GM23338 (cell line): ENCODE measurements around the gene COMMD8. TPM values are rescaled to one million over a fixed set of nuclear protein-coding genes. Genes with fewer than 3 reads are reported as not detected.
"Not testable (repeated sequence)": the region's sequence is repeated elsewhere in the genome, so short reads cannot be mapped to it uniquely, and the experiment has no call there.

Source experiments
- ATAC-seq: fragments of 200-7000 bp; cut with Tn5 transposase; 3 replicates; pipeline ENCODE4 v1.9.1; 2020
- DNase-seq: peaks from one replicate; pipeline ENCODE4 v3.0.0-alpha.2; 2015; ENCODE audit warnings: low spot score
- H2AFZ ChIP-seq: fragments of 200-600 bp; sonication (generic); 2 replicates; pipeline ENCODE4 v1.8.0; 2016; ENCODE audit warnings: antibody characterized with exemption, mild to moderate bottlenecking, moderate library complexity
- H3F3A ChIP-seq: fragments of 200-600 bp; sonication (generic); replicated peaks from 2 replicates; pipeline ENCODE4 v1.8.0; 2017; ENCODE audit warnings: antibody characterized with exemption, mixed run types, low read depth
- H3K27ac ChIP-seq: fragments of 200-600 bp; sonication (generic); 2 replicates; pipeline ENCODE4 v1.6.1; 2016; ENCODE audit warnings: low read depth
- H3K27me3 ChIP-seq: fragments of 200-600 bp; sonication (generic); 2 replicates; pipeline ENCODE4 v1.8.0; 2016; ENCODE audit warnings: mild to moderate bottlenecking, mixed run types, moderate library complexity; ENCODE audit not compliant: insufficient read depth
- H3K36me3 ChIP-seq: fragments of 200-600 bp; sonication (generic); 2 replicates; pipeline ENCODE4 v1.8.0; 2016; ENCODE audit warnings: mild to moderate bottlenecking; ENCODE audit not compliant: insufficient read depth
- H3K4me1 ChIP-seq: fragments of 200-600 bp; sonication (generic); 2 replicates; pipeline ENCODE4 v1.8.0; 2016; ENCODE audit warnings: mild to moderate bottlenecking, moderate library complexity; ENCODE audit not compliant: insufficient read depth
- H3K4me2 ChIP-seq: fragments of 200-600 bp; sonication (generic); 2 replicates; pipeline ENCODE4 v1.7.1; 2017; ENCODE audit warnings: mixed run types
- H3K4me3 ChIP-seq: fragments of 200-600 bp; sonication (generic); 2 replicates; pipeline ENCODE4 v1.6.1; 2016; ENCODE audit warnings: mixed run types
- H3K79me2 ChIP-seq: fragments of 200-600 bp; sonication (generic); replicated peaks from 2 replicates; pipeline ENCODE4 v1.8.0; 2017; ENCODE audit warnings: mild to moderate bottlenecking; ENCODE audit not compliant: insufficient read depth
- H3K9me2 ChIP-seq: fragments of 200-600 bp; sonication (generic); 2 replicates; pipeline ENCODE4 v1.8.0; 2017; ENCODE audit not compliant: insufficient read depth
- H4K20me1 ChIP-seq: fragments of 200-600 bp; sonication (generic); replicated peaks from 2 replicates; pipeline ENCODE4 v1.8.0; 2017; ENCODE audit warnings: mild to moderate bottlenecking; ENCODE audit not compliant: insufficient read depth
- H3K27ac Mint-ChIP-seq: 2 replicates; pipeline ENCODE4 v1.8.0; 2020; ENCODE audit warnings: inconsistent platforms, mild to moderate bottlenecking, moderate library complexity, mixed read lengths
- H3K27me3 Mint-ChIP-seq: 3 replicates; pipeline ENCODE4 v1.8.0; 2022; ENCODE audit warnings: low read depth, mild to moderate bottlenecking, moderate library complexity, mixed read lengths, inconsistent platforms; ENCODE audit not compliant: insufficient read depth, poor library complexity
- H3K36me3 Mint-ChIP-seq: 3 replicates; pipeline ENCODE4 v1.8.0; 2021; ENCODE audit warnings: low read depth, mild to moderate bottlenecking, inconsistent platforms, moderate library complexity, mixed read lengths
- H3K4me1 Mint-ChIP-seq: 3 replicates; pipeline ENCODE4 v1.8.0; 2020; ENCODE audit warnings: mild to moderate bottlenecking, inconsistent platforms, mixed read lengths
- H3K4me3 Mint-ChIP-seq: 3 replicates; pipeline ENCODE4 v1.8.0; 2021; ENCODE audit warnings: moderate library complexity, mild to moderate bottlenecking, inconsistent platforms, mixed read lengths
- H3K9me3 Mint-ChIP-seq: 3 replicates; pipeline ENCODE4 v1.8.0; 2020; ENCODE audit warnings: moderate library complexity, mild to moderate bottlenecking, inconsistent platforms, mixed read lengths
- CREB1 ChIP-seq: fragments of 250-450 bp; sonication (Bioruptor Pico); IDR thresholded peaks from 2 replicates; pipeline ENCODE4 v1.5.0; 2020; ENCODE audit warnings: low read depth, mild to moderate bottlenecking, moderate library complexity
- CTCF ChIP-seq, 2 experiments: fragments of 200-600 bp in 1 of 2; sonication (generic) in 1 of 2; conservative IDR thresholded peaks; 2 replicates each; pipeline versions ENCODE4 v1.5.1 to v1.6.1; 2016 to 2017; ENCODE audit warnings: antibody characterized with exemption in 2 of 2, low read depth in 2 of 2, mild to moderate bottlenecking in 2 of 2, moderate library complexity in 1 of 2
- EZH2 ChIP-seq: fragments of 200-600 bp; sonication (generic); IDR thresholded peaks from one replicate; pipeline ENCODE4 v1.8.0; 2017; ENCODE audit warnings: antibody characterized with exemption, mild to moderate bottlenecking, low read depth; ENCODE audit not compliant: unreplicated experiment
- EZH2phosphoT487 ChIP-seq: fragments of 200-600 bp; sonication (generic); IDR thresholded peaks from one replicate; pipeline ENCODE4 v1.8.1; 2018; ENCODE audit warnings: antibody characterized with exemption; ENCODE audit not compliant: unreplicated experiment
- JUNB ChIP-seq: IDR thresholded peaks from one replicate; pipeline ENCODE4 v1.6.1; 2016; ENCODE audit warnings: antibody characterized with exemption; ENCODE audit not compliant: unreplicated experiment
- NANOG ChIP-seq: IDR thresholded peaks from 2 replicates; pipeline ENCODE4 v1.6.1; 2016; ENCODE audit warnings: antibody characterized with exemption, borderline replicate concordance
- POLR2AphosphoS5 ChIP-seq: IDR thresholded peaks from 2 replicates; pipeline ENCODE4 v1.6.1; 2016; ENCODE audit warnings: antibody characterized with exemption, low read depth
- STAT1 ChIP-seq: IDR thresholded peaks from one replicate; pipeline ENCODE4 v1.6.1; 2016; ENCODE audit warnings: antibody characterized with exemption; ENCODE audit not compliant: unreplicated experiment
- ZNF114 ChIP-seq: fragments of 250-450 bp; sonication (Bioruptor Pico); IDR thresholded peaks from 2 replicates; pipeline ENCODE4 v1.5.0; 2020; ENCODE audit warnings: mild to moderate bottlenecking, moderate library complexity
- polyA plus RNA-seq: library from polyadenylated mRNA; unstranded; fragments of >200 nt; fragmentation: Nextera tagmentation; extraction: Ambion mirVana; gene quantifications from 2 replicates; pipeline ENCODE4 v1.2.1, GENCODE V29; 2016
- total RNA-seq: library from RNA; depleted of rRNA; stranded (reverse); fragments of >200 nt; shearing (Covaris generic); gene quantifications from 2 replicates; pipeline ENCODE4 v1.2.3, GENCODE V29; 2014
- TF ChIP-seq, protein P1 (sequence below): IDR thresholded peaks from 2 replicates; pipeline ENCODE4 v1.6.1; 2016; ENCODE audit warnings: antibody characterized with exemption

Gene COMMD8
- total and polyA plus RNA-seq, 2 experiments from 2014 or later: 8.4 to 20.6 TPM

- TF ChIP-seq CTCF (conservative IDR thresholded peaks at IDR 0.05; ENCODE audit: low read depth in 2 of 2) (no peak), JUNB (no peak), NANOG (no peak), STAT1 (no peak), ZNF114 (CRISPR knock-in tag) (no peak), EZH2 (no peak), EZH2phosphoT487 (no peak)
- TF ChIP-seq, protein P1, sequence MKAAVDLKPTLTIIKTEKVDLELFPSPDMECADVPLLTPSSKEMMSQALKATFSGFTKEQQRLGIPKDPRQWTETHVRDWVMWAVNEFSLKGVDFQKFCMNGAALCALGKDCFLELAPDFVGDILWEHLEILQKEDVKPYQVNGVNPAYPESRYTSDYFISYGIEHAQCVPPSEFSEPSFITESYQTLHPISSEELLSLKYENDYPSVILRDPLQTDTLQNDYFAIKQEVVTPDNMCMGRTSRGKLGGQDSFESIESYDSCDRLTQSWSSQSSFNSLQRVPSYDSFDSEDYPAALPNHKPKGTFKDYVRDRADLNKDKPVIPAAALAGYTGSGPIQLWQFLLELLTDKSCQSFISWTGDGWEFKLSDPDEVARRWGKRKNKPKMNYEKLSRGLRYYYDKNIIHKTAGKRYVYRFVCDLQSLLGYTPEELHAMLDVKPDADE: no peak
These were observed 25.2 kb upstream of the COMMD8 start (continued) for GRCh38 chr4:47488706-47489105.

GRCh38 chr4:47486727-47487126 is 23.2 kb upstream of the COMMD8 start:
- H3K79me2 ChIP-seq, H3K27ac Mint-ChIP-seq, H3K9me2 ChIP-seq, H3K9me3 Mint-ChIP-seq, H3K27ac ChIP-seq, H3K4me1 ChIP-seq, H4K20me1 ChIP-seq, H3F3A ChIP-seq, H3K36me3 ChIP-seq, H3K4me3 Mint-ChIP-seq, H2AFZ ChIP-seq, H3K36me3 Mint-ChIP-seq, H3K27me3 ChIP-seq, H3K27me3 Mint-ChIP-seq, ATAC-seq, DNase-seq, H3K4me3 ChIP-seq: not testable (repeated sequence)
- peak overlapping the region; percentile 82; the same call in 1 of the 2 replicates for H3K4me2 ChIP-seq
- H3K4me1 Mint-ChIP-seq: peaks cover 14% of the 10 kb centered on the region; the same call in 2 of the 3 replicates

- Mint-ChIP-seq H3K27me3 (peaks cover 7% of the 10 kb centered on the region), H3K4me3 (peak overlapping the region; percentile 89), H3K36me3 (no peaks in the 10 kb centered on the region), H3K27ac (no peak overlapping the region), H3K4me1 (peaks cover 14% of the 10 kb centered on the region; the same call in 2 of the 3 replicates), H3K9me3 (no peaks in the 10 kb centered on the region)
- Histone ChIP-seq H3K27ac (no peak overlapping the region), H3F3A (no peaks in the 10 kb centered on the region), H4K20me1 (no peaks in the 10 kb centered on the region), H3K79me2 (no peaks in the 10 kb centered on the region), H3K36me3 (no peaks in the 10 kb centered on the region), H3K4me2 (peak overlapping the region; percentile 82), H3K27me3 (no peaks in the 10 kb centered on the region), H3K9me2 (no peaks in the 10 kb centered on the region), H3K4me1 (no peaks in the 10 kb centered on the region; the same call in 1 of the 2 replicates), H2AFZ (peak overlapping the region; percentile 91), H3K4me3 (peak overlapping the region; percentile 59)
- no peak for ATAC-seq
- no peak for DNase-seq
- TF ChIP-seq POLR2AphosphoS5 (no peak), CTCF (conservative IDR thresholded peaks at IDR 0.05; ENCODE audit: low read depth in 2 of 2) (no peak), ZNF114 (CRISPR knock-in tag) (no peak), STAT1 (no peak), CREB1 (CRISPR knock-in tag) (no peak), NANOG (no peak)
These were observed 22.8 kb upstream of the COMMD8 start for GRCh38 chr4:47486231-47486673.
